HepG2 (cell line): Measurements from ENCODE around the gene DTX2. TPM values are rescaled to one million over a fixed set of nuclear protein-coding genes. Genes with fewer than 3 reads are reported as not detected.
A peak's percentile ranks its signal among the peaks of the same experiment; 100 is the strongest.

Source experiments
- ATAC-seq: fragments of 200-7000 bp; cut with Tn5 transposase; 3 replicates; pipeline ENCODE4 v1.9.1; 2020; ENCODE audit warnings: mild to moderate bottlenecking, moderate library complexity
- BruUV-seq: library from RNA; stranded (reverse); fragments of 400-500 nt; replicated peaks from 2 replicates; lab custom pipeline; 2021; lab: Mats Ljungman, UMichigan
- CTCF ChIA-PET: fragments of 300-600 bp; formaldehyde crosslinking; extraction: SDS; loops from one replicate; lab custom pipeline; 2021; ENCODE audit warnings: low total read pairs, inconsistent platforms, low intra/inter-chr PET ratio; lab: Yijun Ruan, JAX
- POLR2A ChIA-PET: fragments of 350-600 bp; sonication (Branson Sonifier 250); formaldehyde crosslinking; loops from one replicate; lab custom pipeline; 2020; ENCODE audit warnings: antibody characterized with exemption, inconsistent platforms; lab: Yijun Ruan, JAX
- DNase-seq: peaks from one replicate; pipeline ENCODE4 v3.0.0-alpha.2; 2015; ENCODE audit warnings: low spot score
- FAIRE-seq: peaks from 3 replicates; lab custom pipeline; 2011; peaks lifted over from hg19 to GRCh38; lab: Jason Lieb, UNC
- H2AFZ ChIP-seq: one replicate; pipeline ENCODE4 v1.6.1; 2011; ENCODE audit warnings: low read length, inconsistent platforms
- H3K27ac ChIP-seq: fragments of 300-600 bp; 3 replicates; pipeline ENCODE4 v1.8.0; 2011; ENCODE audit warnings: mixed run types, mild to moderate bottlenecking, mixed read lengths, low read length, inconsistent platforms; ENCODE audit not compliant: insufficient read depth; ENCODE audit errors: extremely low read length
- H3K27me3 ChIP-seq, 2 experiments: fragments of 200-600 bp in 1 of 2; 2 replicates in 1 of 2; 3 replicates in 1 of 2; pipeline versions ENCODE4 v1.6.0 to v1.8.0; 2011; ENCODE audit warnings: low read length in 2 of 2, mild to moderate bottlenecking in 2 of 2, moderate library complexity in 2 of 2, inconsistent platforms in 1 of 2; ENCODE audit not compliant: insufficient read depth in 2 of 2, control insufficient read depth in 1 of 2
- H3K36me3 ChIP-seq, 2 experiments: fragments of 200-600 bp in 1 of 2; replicated peaks in 1 of 2; 2 replicates in 1 of 2; 3 replicates in 1 of 2; pipeline versions ENCODE4 v1.5.1 to v1.8.0; 2011; ENCODE audit warnings: low read length in 2 of 2, inconsistent platforms in 1 of 2; ENCODE audit not compliant: insufficient read depth in 2 of 2, control insufficient read depth in 1 of 2
- H3K4me1 ChIP-seq: 2 replicates; pipeline ENCODE4 v1.5.1; 2012; ENCODE audit warnings: low read length, inconsistent platforms; ENCODE audit not compliant: insufficient read depth
- H3K4me2 ChIP-seq: 2 replicates; pipeline ENCODE4 v1.6.0; 2011; ENCODE audit warnings: low read depth, low read length, inconsistent platforms
- H3K4me3 ChIP-seq, 3 experiments: fragments of 200-600 bp in 1 of 3; sonication (generic), shearing (Covaris generic) in 1 of 3; replicated peaks in 1 of 3; 2 replicates each; pipeline ENCODE4 v1.5.1; 2011 to 2016; ENCODE audit warnings: low read length in 3 of 3, inconsistent platforms in 2 of 3, low read depth in 2 of 3, mild to moderate bottlenecking in 2 of 3, control low read depth in 1 of 3, mixed read lengths in 1 of 3; ENCODE audit not compliant: insufficient read depth in 1 of 3
- H3K79me2 ChIP-seq: one replicate; pipeline ENCODE4 v1.6.1; 2011; ENCODE audit warnings: low read length, inconsistent platforms; ENCODE audit not compliant: insufficient read depth
- H3K9ac ChIP-seq: 2 replicates; pipeline ENCODE4 v1.6.0; 2011; ENCODE audit warnings: mild to moderate bottlenecking, low read depth, low read length, inconsistent platforms; ENCODE audit not compliant: insufficient read depth
- H3K9me3 ChIP-seq: 2 replicates; pipeline ENCODE4 v1.5.1; 2012; ENCODE audit warnings: mild to moderate bottlenecking, low read length
- H4K20me1 ChIP-seq: 2 replicates; pipeline ENCODE4 v1.6.0; 2011; ENCODE audit warnings: inconsistent platforms, mild to moderate bottlenecking, low read length, moderate library complexity; ENCODE audit not compliant: insufficient read depth
- FOSL2 ChIP-seq: sonication (generic); formaldehyde crosslinking; IDR thresholded peaks from 2 replicates; pipeline ENCODE4 v1.4.0; 2020; ENCODE audit warnings: missing genetic modification reagents
- KLF6 ChIP-seq: IDR thresholded peaks from 2 replicates; pipeline ENCODE4 v1.8.0; 2016; ENCODE audit warnings: missing biosample characterization, missing genetic modification reagents
- NFKBIZ ChIP-seq: IDR thresholded peaks from 2 replicates; pipeline ENCODE4 v1.6.1; 2018; ENCODE audit warnings: missing genetic modification reagents, missing compliant biosample characterization
- PRDM15 ChIP-seq: sonication (generic); formaldehyde crosslinking; IDR thresholded peaks from 2 replicates; pipeline ENCODE4 v1.4.0; 2020; ENCODE audit warnings: missing genetic modification reagents
- RARG ChIP-seq: sonication (generic); formaldehyde crosslinking; IDR thresholded peaks from 2 replicates; pipeline ENCODE4 v1.4.0; 2020; ENCODE audit warnings: low read depth, mild to moderate bottlenecking, missing genetic modification reagents
- SATB2 ChIP-seq: sonication (generic); formaldehyde crosslinking; IDR thresholded peaks from 2 replicates; pipeline ENCODE4 v1.5.0; 2020; ENCODE audit warnings: missing genetic modification reagents
- ZNF333 ChIP-seq: sonication (generic); formaldehyde crosslinking; IDR thresholded peaks from 2 replicates; pipeline ENCODE4 v1.4.0; 2020; ENCODE audit warnings: mild to moderate bottlenecking, missing genetic modification reagents, borderline replicate concordance
- WGBS: methylation state at CpG from one replicate; pipeline ENCODE4 v1.1.6; 2017; ENCODE audit warnings: low lambda C conversion rate; 5-methylcytosine and 5-hydroxymethylcytosine counted together
- in situ Hi-C: cut with HindIII; loops from 2 replicates; pipeline ENCODE4 v1.10.0; 2017; ENCODE audit warnings: low pct_unique_long_range_greater_than_20kb; ENCODE audit not compliant: extremely low pct_ligation_motif_present
- intact Hi-C: fragments of 100-400 bp; cut with micrococcal nuclease; formaldehyde crosslinking; loops from one replicate; pipeline ENCODE4 v1.10.0; 2022; ENCODE audit not compliant: unreplicated experiment
- polyA plus RNA-seq, 8 experiments: library from polyadenylated mRNA; depleted of rRNA in 3 of 8; stranded (reverse) in 7 of 8; unstranded in 1 of 8; fragments of >200 nt; fragmentation: Illumina TruSeq in 4 of 8; extraction: Trizol in 4 of 8; gene quantifications; 2 replicates each; pipeline versions ENCODE4 v1.2.1 to v1.2.3, GENCODE V29; 2011 to 2016; ENCODE audit warnings: low read depth in 4 of 8, missing spikeins in 1 of 8, mixed read lengths in 1 of 8; ENCODE audit not compliant: insufficient read depth in 1 of 8
- total RNA-seq, 5 experiments: library from RNA; depleted of rRNA; stranded (reverse); fragments of >200 nt; fragmentation: Illumina TruSeq; extraction: Trizol; gene quantifications; 2 replicates each; pipeline ENCODE4 v1.2.3, GENCODE V29; 2016; ENCODE audit warnings: low read depth in 1 of 5
- TF ChIP-seq, protein P1 (sequence below): sonication (generic); formaldehyde crosslinking; conservative IDR thresholded peaks from 2 replicates; pipeline ENCODE4 v1.4.0; 2020; ENCODE audit warnings: missing genetic modification reagents
- TF ChIP-seq, protein P2 (sequence below): IDR thresholded peaks from 2 replicates; pipeline ENCODE4 v1.6.1; 2018; ENCODE audit warnings: missing genetic modification reagents, mild to moderate bottlenecking, missing compliant biosample characterization

DTX2 gene
- total and polyA plus RNA-seq, 2 of the 13 experiments (the other 11 are each of a cell fraction or from before 2014, with no cell fraction given) = 5.5 to 6.2 TPM

DNA sequence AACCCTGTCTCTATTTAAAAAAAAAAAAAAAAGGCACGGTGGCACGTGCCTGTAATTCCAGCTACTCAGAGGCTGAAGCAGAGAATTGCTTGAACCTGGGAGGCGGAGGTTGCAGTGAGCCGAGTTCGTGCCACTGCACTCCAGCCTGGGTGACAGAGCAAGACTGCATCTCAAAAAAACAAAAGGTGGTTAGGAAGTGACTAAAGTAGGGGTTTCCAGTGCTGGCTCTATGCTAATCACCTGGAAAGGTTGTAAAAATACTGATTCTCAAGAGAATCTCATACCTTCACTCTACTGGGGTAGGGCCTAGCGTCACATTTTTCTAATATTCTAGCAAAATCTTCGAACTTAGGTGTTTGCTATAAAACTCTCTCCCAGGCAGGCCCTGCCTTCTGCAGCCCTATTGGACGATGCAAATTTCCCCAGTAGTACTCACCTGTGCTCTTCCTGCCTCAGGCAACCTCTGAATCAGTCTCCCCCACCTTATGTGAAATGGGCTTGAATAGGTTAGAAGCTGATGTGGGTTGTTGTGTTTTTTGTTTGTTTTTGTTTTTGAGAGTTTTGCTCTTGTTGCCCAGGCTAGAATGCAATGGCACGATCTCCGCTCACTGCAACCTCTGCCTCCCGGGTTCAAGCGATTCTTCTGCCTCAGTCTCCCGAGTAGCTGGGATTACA is 33.2 kb upstream of the DTX2 start (continued):
- no peak for TF ChIP-seq ZNF333 (CRISPR knock-in tag)
- TF ChIP-seq, protein P1, sequence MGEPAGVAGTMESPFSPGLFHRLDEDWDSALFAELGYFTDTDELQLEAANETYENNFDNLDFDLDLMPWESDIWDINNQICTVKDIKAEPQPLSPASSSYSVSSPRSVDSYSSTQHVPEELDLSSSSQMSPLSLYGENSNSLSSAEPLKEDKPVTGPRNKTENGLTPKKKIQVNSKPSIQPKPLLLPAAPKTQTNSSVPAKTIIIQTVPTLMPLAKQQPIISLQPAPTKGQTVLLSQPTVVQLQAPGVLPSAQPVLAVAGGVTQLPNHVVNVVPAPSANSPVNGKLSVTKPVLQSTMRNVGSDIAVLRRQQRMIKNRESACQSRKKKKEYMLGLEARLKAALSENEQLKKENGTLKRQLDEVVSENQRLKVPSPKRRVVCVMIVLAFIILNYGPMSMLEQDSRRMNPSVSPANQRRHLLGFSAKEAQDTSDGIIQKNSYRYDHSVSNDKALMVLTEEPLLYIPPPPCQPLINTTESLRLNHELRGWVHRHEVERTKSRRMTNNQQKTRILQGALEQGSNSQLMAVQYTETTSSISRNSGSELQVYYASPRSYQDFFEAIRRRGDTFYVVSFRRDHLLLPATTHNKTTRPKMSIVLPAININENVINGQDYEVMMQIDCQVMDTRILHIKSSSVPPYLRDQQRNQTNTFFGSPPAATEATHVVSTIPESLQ (CRISPR knock-in tag) = no peak
- TF ChIP-seq NFKBIZ (CRISPR knock-in tag) = no peak
- TF ChIP-seq, all 625 proteins: peak for 0

DNA sequence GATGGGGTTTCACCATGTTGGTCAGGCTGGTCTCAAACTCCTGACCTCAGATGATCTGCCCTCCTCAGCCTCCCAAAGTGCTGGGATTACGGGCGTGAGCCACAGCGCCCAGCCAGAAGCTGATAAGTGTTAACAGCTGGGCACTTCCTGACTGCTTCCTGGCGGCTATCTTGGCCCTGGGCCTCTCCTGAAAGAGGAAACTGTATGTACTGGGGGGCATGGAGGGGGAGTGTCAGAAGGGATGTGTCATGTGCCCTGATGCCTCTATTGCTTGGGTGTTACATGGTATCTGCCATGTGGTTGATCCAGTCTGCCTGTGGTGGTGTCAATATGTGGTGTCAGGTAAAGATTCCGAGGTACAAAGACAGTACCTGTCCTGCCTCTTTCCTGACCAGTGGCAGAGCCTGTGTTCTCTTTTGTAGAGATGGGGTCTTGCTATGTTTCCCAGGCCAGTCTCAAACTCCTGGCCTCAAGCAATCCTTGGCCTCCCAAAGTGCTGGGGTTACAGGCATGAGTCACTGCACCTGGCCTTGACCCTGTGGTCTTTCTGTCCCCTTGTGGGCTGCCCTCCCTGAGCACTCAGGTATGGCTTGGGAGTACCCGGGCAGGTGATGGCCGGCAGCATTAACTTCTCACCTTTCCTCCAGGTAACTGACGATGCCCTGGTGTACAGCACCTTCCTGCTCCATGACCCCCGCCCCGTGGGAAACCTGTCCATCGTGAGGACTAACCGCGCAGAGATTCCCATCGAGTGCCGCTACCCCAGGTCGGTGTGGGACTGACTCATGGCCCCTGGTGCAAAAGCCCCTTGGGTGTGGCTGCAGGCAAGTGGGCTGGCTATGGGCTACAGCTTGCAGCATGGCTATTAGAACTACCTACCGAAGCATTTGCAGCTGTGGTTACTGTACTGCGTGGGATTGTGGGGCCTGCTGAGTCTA is 32.4 kb upstream of the DTX2 start:
- in situ Hi-C loops = no loop called here
- no TSS peak for BruUV-seq
- no peaks in the 10 kb centered on the region for H3K36me3 ChIP-seq
- H3K9ac ChIP-seq = no peak overlapping the region
- H3K27ac ChIP-seq = no peak overlapping the region
- no peak overlapping the region for H3K4me3 ChIP-seq
- no peaks in the 10 kb centered on the region for H3K79me2 ChIP-seq
- POLR2A ChIA-PET = no interaction called here
- no peak overlapping the region for H3K4me2 ChIP-seq
- CTCF ChIA-PET = no interaction called here
- peaks cover 5 to 21% of the 10 kb centered on the region in 2 experiments; a peak in 3 of 5 replicates for H3K27me3 ChIP-seq
- FAIRE-seq (no peak), DNase-seq (no peak), ATAC-seq (no peak)
- H3K9me3 ChIP-seq = no peaks in the 10 kb centered on the region
- H2AFZ ChIP-seq = no peak overlapping the region
- intact Hi-C loops = no loop called here
- 45% methylated on average over 4 of the region's 18 CpGs for WGBS
- H3K4me1 ChIP-seq = peaks cover 15% of the 10 kb centered on the region; the same call in 1 of the 2 replicates
- no peaks in the 10 kb centered on the region for H4K20me1 ChIP-seq
- TF ChIP-seq RARG (CRISPR knock-in tag) = no peak
- TF ChIP-seq, protein P2, sequence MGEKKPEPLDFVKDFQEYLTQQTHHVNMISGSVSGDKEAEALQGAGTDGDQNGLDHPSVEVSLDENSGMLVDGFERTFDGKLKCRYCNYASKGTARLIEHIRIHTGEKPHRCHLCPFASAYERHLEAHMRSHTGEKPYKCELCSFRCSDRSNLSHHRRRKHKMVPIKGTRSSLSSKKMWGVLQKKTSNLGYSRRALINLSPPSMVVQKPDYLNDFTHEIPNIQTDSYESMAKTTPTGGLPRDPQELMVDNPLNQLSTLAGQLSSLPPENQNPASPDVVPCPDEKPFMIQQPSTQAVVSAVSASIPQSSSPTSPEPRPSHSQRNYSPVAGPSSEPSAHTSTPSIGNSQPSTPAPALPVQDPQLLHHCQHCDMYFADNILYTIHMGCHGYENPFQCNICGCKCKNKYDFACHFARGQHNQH (CRISPR knock-in tag) = no peak
- TF ChIP-seq PRDM15 = no peak
- TF ChIP-seq FOSL2 (CRISPR knock-in tag) = peak; percentile 73
- no peak for TF ChIP-seq KLF6 (CRISPR knock-in tag)
- TF ChIP-seq SATB2 (CRISPR knock-in tag) = no peak
